KMS-11 (cell line): ENCODE results near the gene ZBTB38.

Source experiments
- H2AFZ ChIP-seq: fragments of 200-600 bp; sonication (generic); 2 replicates; pipeline ENCODE4 v1.6.1; 2016; ENCODE audit warnings: antibody characterized with exemption, mixed run types, low read depth
- H3K27ac ChIP-seq: fragments of 200-600 bp; sonication (generic); 2 replicates; pipeline ENCODE4 v1.6.1; 2016; ENCODE audit warnings: mild to moderate bottlenecking, mixed run types
- H3K27me3 ChIP-seq: fragments of 200-600 bp; sonication (generic); 2 replicates; pipeline ENCODE4 v1.6.1; 2017; ENCODE audit warnings: mild to moderate bottlenecking, low read depth, mixed run types, moderate library complexity; ENCODE audit not compliant: insufficient read depth
- H3K36me3 ChIP-seq: fragments of 200-600 bp; sonication (generic); 2 replicates; pipeline ENCODE4 v1.6.1; 2017; ENCODE audit warnings: mild to moderate bottlenecking, mixed run types; ENCODE audit not compliant: insufficient read depth
- H3K4me1 ChIP-seq: fragments of 200-600 bp; sonication (generic); 2 replicates; pipeline ENCODE4 v1.6.1; 2016; ENCODE audit warnings: mild to moderate bottlenecking, low read depth, mixed run types; ENCODE audit not compliant: poor library complexity, severe bottlenecking
- H3K4me2 ChIP-seq: fragments of 200-600 bp; sonication (generic); 2 replicates; pipeline ENCODE4 v1.7.0; 2016; ENCODE audit warnings: mild to moderate bottlenecking, mixed run types
- H3K4me3 ChIP-seq: fragments of 200-600 bp; sonication (generic); IDR thresholded peaks from 2 replicates; pipeline ENCODE4 v1.6.1; 2017; ENCODE audit warnings: low read depth, low read length, mixed read lengths; ENCODE audit not compliant: insufficient read depth
- H3K79me2 ChIP-seq: fragments of 200-600 bp; sonication (generic); 2 replicates; pipeline ENCODE4 v1.6.1; 2016; ENCODE audit warnings: low read depth, mixed run types; ENCODE audit not compliant: insufficient read depth
- H3K9ac ChIP-seq: fragments of 200-600 bp; sonication (generic); 2 replicates; pipeline ENCODE4 v1.6.1; 2016; ENCODE audit warnings: mild to moderate bottlenecking, mixed run types
- H4K20me1 ChIP-seq: fragments of 200-600 bp; sonication (generic); 2 replicates; pipeline ENCODE4 v1.6.1; 2016; ENCODE audit warnings: mild to moderate bottlenecking, mixed run types; ENCODE audit not compliant: insufficient read depth
- CTCF ChIP-seq: fragments of 200-600 bp; sonication (generic); conservative IDR thresholded peaks from 2 replicates; pipeline ENCODE4 v1.6.1; 2017; ENCODE audit warnings: low read depth, mild to moderate bottlenecking, antibody characterized with exemption, low read length, moderate library complexity, mixed read lengths

ZBTB38 gene

GRCh38 chr3:141407825-141408224 lies 39.5 kb downstream of the ZBTB38 start:
- no peak overlapping the region; the same call in 1 of the 2 replicates for H3K4me2 ChIP-seq
- no peak overlapping the region for H2AFZ ChIP-seq
- H4K20me1 ChIP-seq = peaks cover 8% of the 10 kb centered on the region
- no peak for TF ChIP-seq CTCF
- H3K4me3 ChIP-seq = no peak overlapping the region
- H3K4me1 ChIP-seq = peaks cover 95% of the 10 kb centered on the region
- no peaks in the 10 kb centered on the region for H3K27me3 ChIP-seq
- no peak overlapping the region for H3K9ac ChIP-seq
- peaks cover 67% of the 10 kb centered on the region for H3K36me3 ChIP-seq
- H3K79me2 ChIP-seq = peaks cover 100% of the 10 kb centered on the region
- peak overlapping the region; percentile 8; the same call in 1 of the 2 replicates for H3K27ac ChIP-seq

GRCh38 chr3:141408596-141408995 lies 40.3 kb downstream of the ZBTB38 start:
- Histone ChIP-seq H3K4me3 (no peak overlapping the region), H3K36me3 (peaks cover 70% of the 10 kb centered on the region), H3K27ac (peak overlapping the region; percentile 8; the same call in 1 of the 2 replicates), H3K4me2 (no peak overlapping the region), H4K20me1 (peaks cover 8% of the 10 kb centered on the region), H2AFZ (no peak overlapping the region), H3K27me3 (no peaks in the 10 kb centered on the region), H3K4me1 (peaks cover 95% of the 10 kb centered on the region), H3K79me2 (peaks cover 100% of the 10 kb centered on the region), H3K9ac (no peak overlapping the region)
- TF ChIP-seq CTCF = no peak

- Histone ChIP-seq H3K4me1 (peaks cover 92% of the 10 kb centered on the region), H3K4me3 (no peak overlapping the region), H3K79me2 (peaks cover 100% of the 10 kb centered on the region), H3K27me3 (no peaks in the 10 kb centered on the region), H3K9ac (no peak overlapping the region; the same call in 1 of the 2 replicates), H4K20me1 (peaks cover 8% of the 10 kb centered on the region), H2AFZ (no peak overlapping the region), H3K36me3 (peaks cover 68% of the 10 kb centered on the region), H3K4me2 (no peak overlapping the region), H3K27ac (peak overlapping the region; percentile 8; the same call in 1 of the 2 replicates)
- TF ChIP-seq CTCF = no peak
Measured at GRCh38 chr3:141409940-141410241, 41.6 kb downstream of the ZBTB38 start.

- H3K79me2 ChIP-seq = peaks cover 100% of the 10 kb centered on the region
- H4K20me1 ChIP-seq = peaks cover 8% of the 10 kb centered on the region
- no peaks in the 10 kb centered on the region for H3K27me3 ChIP-seq
- H3K36me3 ChIP-seq = peaks cover 68% of the 10 kb centered on the region
- no peak overlapping the region for H2AFZ ChIP-seq
- peak overlapping the region; percentile 8; the same call in 1 of the 2 replicates for H3K27ac ChIP-seq
- H3K4me2 ChIP-seq = no peak overlapping the region
- H3K4me3 ChIP-seq = no peak overlapping the region
- no peak for TF ChIP-seq CTCF
- H3K4me1 ChIP-seq = peaks cover 92% of the 10 kb centered on the region
- H3K9ac ChIP-seq = no peak overlapping the region
Measured at GRCh38 chr3:141410408-141410807, 42.1 kb downstream of the ZBTB38 start.
